ENCODE data around the gene PRRT3.
A peak's percentile ranks its signal among the peaks of the same experiment; 100 is the strongest.

PRRT3 gene

DNA sequence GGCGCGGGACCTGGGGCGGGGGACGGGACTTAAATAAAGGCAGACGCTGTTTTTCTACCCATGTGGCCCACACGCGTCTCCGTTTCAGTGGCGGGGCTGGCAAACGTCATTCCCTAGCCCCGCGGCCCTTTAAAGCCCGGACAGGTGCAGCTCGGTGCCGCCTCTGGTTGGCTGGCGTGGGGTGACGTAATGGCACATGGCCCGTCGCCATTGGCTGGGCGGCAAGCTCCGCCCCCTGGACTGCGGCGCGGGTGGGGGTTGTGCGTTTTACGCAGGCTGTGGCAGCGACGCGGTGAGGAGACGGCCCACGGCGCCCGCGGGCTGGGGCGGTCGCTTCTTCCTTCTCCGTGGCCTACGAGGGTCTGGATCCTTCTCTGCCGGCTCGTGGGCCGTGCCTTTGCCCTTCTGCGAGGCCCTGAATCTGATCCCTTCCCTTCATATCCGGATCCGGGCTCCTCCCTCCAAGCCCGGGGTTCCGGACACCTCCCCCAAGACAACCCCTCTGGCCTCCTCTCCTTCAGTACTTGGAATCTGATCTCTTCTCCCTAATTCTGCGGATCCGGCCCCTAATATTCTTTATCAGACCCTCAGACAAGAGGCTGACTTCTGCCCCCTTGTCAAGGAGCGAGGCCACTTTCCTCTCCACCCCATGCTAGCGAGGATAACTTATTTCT is 18.5 kb downstream of the PRRT3 start, which contains the start of gene CRELD1:
CRELD1 (plus strand) TSS at position 274 of the 674 bp plus-strand sequence. CDS start 605 bp downstream, outside the sequence.
- TF ChIP-seq, protein P1, sequence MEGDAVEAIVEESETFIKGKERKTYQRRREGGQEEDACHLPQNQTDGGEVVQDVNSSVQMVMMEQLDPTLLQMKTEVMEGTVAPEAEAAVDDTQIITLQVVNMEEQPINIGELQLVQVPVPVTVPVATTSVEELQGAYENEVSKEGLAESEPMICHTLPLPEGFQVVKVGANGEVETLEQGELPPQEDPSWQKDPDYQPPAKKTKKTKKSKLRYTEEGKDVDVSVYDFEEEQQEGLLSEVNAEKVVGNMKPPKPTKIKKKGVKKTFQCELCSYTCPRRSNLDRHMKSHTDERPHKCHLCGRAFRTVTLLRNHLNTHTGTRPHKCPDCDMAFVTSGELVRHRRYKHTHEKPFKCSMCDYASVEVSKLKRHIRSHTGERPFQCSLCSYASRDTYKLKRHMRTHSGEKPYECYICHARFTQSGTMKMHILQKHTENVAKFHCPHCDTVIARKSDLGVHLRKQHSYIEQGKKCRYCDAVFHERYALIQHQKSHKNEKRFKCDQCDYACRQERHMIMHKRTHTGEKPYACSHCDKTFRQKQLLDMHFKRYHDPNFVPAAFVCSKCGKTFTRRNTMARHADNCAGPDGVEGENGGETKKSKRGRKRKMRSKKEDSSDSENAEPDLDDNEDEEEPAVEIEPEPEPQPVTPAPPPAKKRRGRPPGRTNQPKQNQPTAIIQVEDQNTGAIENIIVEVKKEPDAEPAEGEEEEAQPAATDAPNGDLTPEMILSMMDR (IDR thresholded peaks at IDR 0.05) = no peak
- peak; percentile 98 for DNase-seq (ENCODE audit: low spot score)

DNA sequence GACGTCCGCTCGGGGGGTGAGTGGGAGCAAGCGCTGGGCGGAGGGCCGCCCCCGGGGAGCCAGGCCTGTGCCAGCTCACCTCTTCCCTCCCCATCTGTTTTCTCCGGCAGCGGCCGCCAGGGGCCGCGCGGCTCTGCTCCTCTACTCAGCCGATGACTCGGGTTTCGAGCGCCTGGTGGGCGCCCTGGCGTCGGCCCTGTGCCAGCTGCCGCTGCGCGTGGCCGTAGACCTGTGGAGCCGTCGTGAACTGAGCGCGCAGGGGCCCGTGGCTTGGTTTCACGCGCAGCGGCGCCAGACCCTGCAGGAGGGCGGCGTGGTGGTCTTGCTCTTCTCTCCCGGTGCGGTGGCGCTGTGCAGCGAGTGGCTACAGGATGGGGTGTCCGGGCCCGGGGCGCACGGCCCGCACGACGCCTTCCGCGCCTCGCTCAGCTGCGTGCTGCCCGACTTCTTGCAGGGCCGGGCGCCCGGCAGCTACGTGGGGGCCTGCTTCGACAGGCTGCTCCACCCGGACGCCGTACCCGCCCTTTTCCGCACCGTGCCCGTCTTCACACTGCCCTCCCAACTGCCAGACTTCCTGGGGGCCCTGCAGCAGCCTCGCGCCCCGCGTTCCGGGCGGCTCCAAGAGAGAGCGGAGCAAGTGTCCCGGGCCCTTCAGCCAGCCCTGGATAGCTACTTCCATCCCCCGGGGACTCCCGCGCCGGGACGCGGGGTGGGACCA is 19.2 kb downstream of the PRRT3 start:
- peak overlapping the region; percentile 94 to 97 for H3K27ac ChIP-seq
- DNase-seq (ENCODE audit: low spot score) = peak; percentile 93
- TF ChIP-seq, protein P1 (IDR thresholded peaks at IDR 0.05) = peak; percentile 75
- H3K4me3 ChIP-seq = peak overlapping the region; percentile 78

More for the DNA sequence above, 18.5 kb downstream of the PRRT3 start, which contains the start of gene CRELD1:
- H3K27ac ChIP-seq = peak within 1 kb of the TSS; percentile 94 to 97
- peak within 1 kb of the TSS; percentile 78 for H3K4me3 ChIP-seq

DNA sequence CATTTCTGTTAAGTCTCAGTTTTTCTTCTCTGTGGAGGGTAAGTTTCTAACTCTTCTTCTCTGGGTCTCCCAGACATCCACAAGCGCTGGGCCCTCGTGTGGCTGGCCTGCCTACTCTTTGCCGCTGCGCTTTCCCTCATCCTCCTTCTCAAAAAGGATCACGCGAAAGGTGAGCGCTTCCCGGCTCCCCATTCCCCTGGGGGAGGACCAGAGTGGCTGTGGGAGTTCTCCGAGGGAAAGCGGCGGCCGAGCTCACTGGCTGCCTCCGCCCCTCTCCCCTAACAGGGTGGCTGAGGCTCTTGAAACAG is 19.7 kb downstream of the PRRT3 start:
- Histone ChIP-seq H3K27ac (peak overlapping the region; percentile 94 to 97), H3K4me3 (peak overlapping the region; percentile 78)
- no peak for DNase-seq (ENCODE audit: low spot score)
- TF ChIP-seq, protein P1 (IDR thresholded peaks at IDR 0.05) = no peak

DNA sequence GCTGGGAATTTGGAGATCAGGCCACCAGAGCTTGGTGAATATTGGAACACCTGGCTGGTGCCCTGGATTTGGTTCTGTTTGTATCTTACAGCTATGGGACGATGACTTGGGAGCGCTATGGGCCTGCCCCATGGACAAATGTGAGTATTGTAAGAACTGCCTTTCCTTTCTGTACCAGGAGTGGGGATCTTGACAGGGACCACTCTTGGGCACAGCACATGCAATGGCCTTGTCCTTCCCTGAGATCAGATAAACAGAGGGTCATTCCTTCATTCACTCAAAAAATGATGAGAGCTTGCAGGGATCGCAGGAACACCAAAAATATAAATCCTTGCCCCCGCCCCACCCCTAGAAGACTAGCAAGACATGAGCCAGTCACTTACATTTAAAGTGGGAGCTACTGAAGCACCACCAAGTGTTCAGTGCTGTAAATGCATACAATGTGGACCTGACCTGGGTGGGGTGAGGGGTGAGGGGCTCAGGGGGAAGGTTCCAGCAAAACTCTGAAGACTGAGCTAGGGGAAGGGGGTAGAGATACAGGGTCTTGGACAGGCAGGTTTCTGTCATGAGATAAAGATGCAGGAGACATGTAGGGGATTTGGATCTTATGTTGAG is 21.3 kb downstream of the PRRT3 start:
- DNase-seq (ENCODE audit: low spot score) = no peak
- H3K4me3 ChIP-seq = no peak overlapping the region
- TF ChIP-seq, protein P1 (IDR thresholded peaks at IDR 0.05) = no peak
- no peak overlapping the region for H3K27ac ChIP-seq

DNA sequence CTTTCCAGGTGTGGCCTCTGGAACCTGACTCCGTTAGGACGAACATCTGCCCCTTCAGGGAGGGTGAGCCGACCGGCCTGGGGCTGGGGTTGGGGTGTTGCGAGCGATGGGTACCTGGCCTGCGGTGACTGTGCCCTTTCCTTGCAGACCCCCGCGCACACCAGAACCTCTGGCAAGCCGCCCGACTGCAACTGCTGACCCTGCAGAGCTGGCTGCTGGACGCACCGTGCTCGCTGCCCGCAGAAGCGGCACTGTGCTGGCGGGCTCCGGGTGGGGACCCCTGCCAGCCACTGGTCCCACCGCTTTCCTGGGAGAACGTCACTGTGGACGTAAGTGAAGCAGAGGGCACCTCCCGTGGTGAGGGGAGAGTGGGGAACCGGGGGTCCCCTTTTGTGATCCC is 24.1 kb downstream of the PRRT3 start:
- DNase-seq (ENCODE audit: low spot score) = no peak
- no peak overlapping the region for H3K4me3 ChIP-seq
- TF ChIP-seq, protein P1 (IDR thresholded peaks at IDR 0.05) = no peak
- no peak overlapping the region for H3K27ac ChIP-seq

DNA sequence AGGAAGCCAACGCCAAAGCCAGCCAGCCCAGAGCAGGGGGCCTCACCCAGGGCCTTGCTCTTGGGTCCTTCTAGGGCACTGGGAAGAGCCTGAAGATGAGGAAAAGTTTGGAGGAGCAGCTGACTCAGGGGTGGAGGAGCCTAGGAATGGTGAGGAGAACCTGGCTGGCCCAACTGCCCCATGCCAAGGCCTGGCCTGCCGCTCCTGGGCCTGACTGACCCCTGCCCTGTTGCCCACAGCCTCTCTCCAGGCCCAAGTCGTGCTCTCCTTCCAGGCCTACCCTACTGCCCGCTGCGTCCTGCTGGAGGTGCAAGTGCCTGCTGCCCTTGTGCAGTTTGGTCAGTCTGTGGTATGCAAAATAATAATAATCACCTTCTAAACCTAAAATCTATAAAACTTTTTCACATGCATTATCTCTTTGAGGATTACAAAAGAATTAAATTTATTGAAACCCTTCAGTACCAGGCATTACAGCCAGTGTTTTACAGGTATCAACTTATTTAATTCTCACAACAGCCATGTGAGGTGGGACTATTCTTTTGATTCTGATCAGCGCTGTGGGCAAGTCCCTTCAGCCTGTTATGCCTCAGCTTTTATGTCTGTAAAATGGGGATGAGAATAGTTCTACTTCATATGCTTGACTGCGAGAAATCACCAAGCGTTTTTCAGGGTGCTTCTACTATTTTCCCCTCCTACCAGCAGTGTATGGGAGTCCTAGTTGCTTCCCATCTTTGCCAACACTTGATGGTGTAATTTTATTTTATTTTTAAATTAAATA is 33.8 kb downstream of the PRRT3 start:
- no peak for DNase-seq (ENCODE audit: low spot score)
- TF ChIP-seq, protein P1 (IDR thresholded peaks at IDR 0.05) = no peak
- H3K4me3 ChIP-seq = no peak overlapping the region
- H3K27ac ChIP-seq = no peak overlapping the region

Measured in coronary artery (tissue), 2 donors.